NCI-H524 (cell line): ENCODE data around the gene C17orf113.
"Not testable (repeated sequence)": the region's sequence is repeated elsewhere in the genome, so short reads cannot be mapped to it uniquely, and the experiment has no call there.

Source experiments
- DNase-seq, 2 experiments: peaks; one replicate each; lab custom pipeline; 2025; lab: John Stamatoyannopoulos, UW

The C17orf113 gene

GRCh38 chr17:42016941-42017865 is 33.2 kb downstream of the C17orf113 start, which contains the start of gene DNAJC7:
Gene DNAJC7, minus strand, starts transcription at chr17:42017439. Its CDS starts 23 bp downstream, at chr17:42017416.
- peak; percentile 95 to 96 for DNase-seq

GRCh38 chr17:42016411-42016831 is 34.0 kb downstream of the C17orf113 start:
- DNase-seq, result peak in 1 of 2 experiments; percentile 28

- not testable (repeated sequence) for DNase-seq
These were observed 36.7 kb downstream of the C17orf113 start for GRCh38 chr17:42013740-42014139.

- not testable (repeated sequence) for DNase-seq
These were observed 38.0 kb downstream of the C17orf113 start for GRCh38 chr17:42012363-42012762.

GRCh38 chr17:42010898-42011516 is 39.4 kb downstream of the C17orf113 start:
- DNase-seq, result no peak

GRCh38 chr17:42010266-42010680 is 40.1 kb downstream of the C17orf113 start:
- DNase-seq, result not testable (repeated sequence)

GRCh38 chr17:42009170-42009569 is 41.2 kb downstream of the C17orf113 start:
- DNase-seq, result no peak

GRCh38 chr17:42005166-42005565 is 45.2 kb downstream of the C17orf113 start:
- DNase-seq, result no peak

GRCh38 chr17:42002792-42003301 is 47.6 kb downstream of the C17orf113 start:
- no peak for DNase-seq

GRCh38 chr17:42002175-42002791 is 48.1 kb downstream of the C17orf113 start:
- no peak for DNase-seq

GRCh38 chr17:42001729-42002128 is 48.7 kb downstream of the C17orf113 start:
- DNase-seq, result no peak

GRCh38 chr17:42000413-42001133 is 49.8 kb downstream of the C17orf113 start:
- DNase-seq, result no peak

- DNase-seq, result no peak
These were observed 51.9 kb downstream of the C17orf113 start for GRCh38 chr17:41998497-41998896.

GRCh38 chr17:41996855-41997164 is 53.6 kb downstream of the C17orf113 start:
- DNase-seq, result no peak

- no peak for DNase-seq
These were observed 57.8 kb downstream of the C17orf113 start for GRCh38 chr17:41992576-41992975.

GRCh38 chr17:41989702-41990419 is 60.5 kb downstream of the C17orf113 start:
- no peak for DNase-seq

- DNase-seq, result no peak
These were observed 62.0 kb downstream of the C17orf113 start for GRCh38 chr17:41988418-41988817.
